Panc1 (cell line): ENCODE results near the gene MYBPH. TPM values are rescaled to one million over a fixed set of nuclear protein-coding genes. Genes with fewer than 3 reads are reported as not detected.

Experiments
- ATAC-seq: fragments of 200-7000 bp; cut with Tn5 transposase; 2 replicates; pipeline ENCODE4 v1.9.1; 2020; ENCODE audit warnings: mild to moderate bottlenecking, moderate library complexity
- BruUV-seq: library from RNA; stranded (reverse); fragments of 400-500 nt; replicated peaks from 2 replicates; lab custom pipeline; 2021; lab: Mats Ljungman, UMichigan
- CTCF ChIA-PET: fragments of 300-600 bp; sonication (Branson Sonifier 250); formaldehyde crosslinking; loops from one replicate; lab custom pipeline; 2022; ENCODE audit warnings: antibody characterized with exemption; lab: Charles Lee
- POLR2A ChIA-PET: fragments of 300-600 bp; sonication (Branson Sonifier 250); formaldehyde crosslinking; loops from one replicate; lab custom pipeline; 2022; ENCODE audit warnings: antibody characterized with exemption; lab: Charles Lee
- DNase-seq: peaks from one replicate; pipeline ENCODE4 v3.0.0-alpha.2; 2010; ENCODE audit warnings: low read depth, low spot score
- H3K27ac ChIP-seq: 2 replicates; pipeline ENCODE4 v1.5.1; 2011; ENCODE audit warnings: mild to moderate bottlenecking, low read length, inconsistent platforms
- H3K27me3 ChIP-seq: fragments of 200-500 bp; sonication (Bioruptor generic); 2 replicates; pipeline ENCODE4 v1.6.0; 2014; ENCODE audit warnings: low read length, inconsistent platforms; ENCODE audit not compliant: control insufficient read depth, insufficient read depth
- H3K36me3 ChIP-seq: fragments of 200-500 bp; sonication (Bioruptor generic); 2 replicates; pipeline ENCODE4 v1.5.1; 2014; ENCODE audit warnings: inconsistent platforms, mild to moderate bottlenecking, low read length, moderate library complexity; ENCODE audit not compliant: control insufficient read depth, insufficient read depth
- H3K4me1 ChIP-seq: 2 replicates; pipeline ENCODE4 v1.5.1; 2011; ENCODE audit warnings: inconsistent platforms, mild to moderate bottlenecking, low read length, moderate library complexity; ENCODE audit not compliant: control insufficient read depth, insufficient read depth
- H3K4me3 ChIP-seq, 2 experiments: 2 replicates each; pipeline ENCODE4 v1.5.1; 2011 to 2012; ENCODE audit warnings: low read depth in 2 of 2, low read length in 2 of 2, mild to moderate bottlenecking in 2 of 2, inconsistent platforms in 1 of 2, moderate library complexity in 1 of 2
- H3K9me3 ChIP-seq: fragments of 200-500 bp; sonication (Bioruptor generic); 2 replicates; pipeline ENCODE4 v1.5.1; 2014; ENCODE audit warnings: low read depth, mild to moderate bottlenecking, inconsistent platforms, low read length, moderate library complexity; ENCODE audit not compliant: control insufficient read depth, insufficient read depth
- CTCF ChIP-seq: fragments of 450-650 bp; IDR thresholded peaks from 2 replicates; pipeline ENCODE4 v1.5.1; 2017; ENCODE audit warnings: mild to moderate bottlenecking
- POLR2AphosphoS5 ChIP-seq: IDR thresholded peaks from 2 replicates; pipeline ENCODE4 v1.6.1; 2012; ENCODE audit warnings: mild to moderate bottlenecking, low read depth, low read length, moderate library complexity
- REST ChIP-seq, 2 experiments: IDR thresholded peaks; 2 replicates each; pipeline ENCODE4 v1.6.1; 2011 to 2012; ENCODE audit warnings: low read depth in 2 of 2, control low read depth in 1 of 2, low read length in 1 of 2, mild to moderate bottlenecking in 1 of 2, moderate library complexity in 1 of 2; ENCODE audit not compliant: insufficient read depth in 1 of 2
- SIN3A ChIP-seq: IDR thresholded peaks from 2 replicates; pipeline ENCODE4 v1.6.1; 2012; ENCODE audit warnings: low read depth, mild to moderate bottlenecking, low read length, moderate library complexity, borderline replicate concordance; ENCODE audit not compliant: insufficient read depth
- TCF7L2 ChIP-seq: IDR thresholded peaks from 2 replicates; pipeline ENCODE4 v1.6.1; 2011; ENCODE audit warnings: mild to moderate bottlenecking, low read depth, low read length, inconsistent platforms
- in situ Hi-C: cut with HindIII; loops from 2 replicates; pipeline ENCODE4 v1.10.0; 2016; ENCODE audit warnings: low sequenced_read_pairs, low pct_unique_long_range_greater_than_20kb
- intact Hi-C: fragments of 100-400 bp; cut with micrococcal nuclease; formaldehyde crosslinking; loops from one replicate; pipeline ENCODE4 v1.10.0; 2022; ENCODE audit not compliant: unreplicated experiment
- total RNA-seq: library from RNA; stranded (reverse); gene quantifications from one replicate; pipeline ENCODE4 v1.2.1, GENCODE V29; 2021; ENCODE audit not compliant: unreplicated experiment

The MYBPH gene
- total RNA-seq, 1 experiment from 2014 or later, result not detected

GRCh38 chr1:203177036-203177405, 1.4 kb upstream of the MYBPH start:
- Histone ChIP-seq H3K27ac (no peak overlapping the region), H3K9me3 (no peaks in the 10 kb centered on the region), H3K27me3 (no peaks in the 10 kb centered on the region), H3K4me1 (no peaks in the 10 kb centered on the region), H3K36me3 (no peaks in the 10 kb centered on the region), H3K4me3 (no peak overlapping the region)
- intact Hi-C loops (no loop called here), in situ Hi-C loops (no loop called here)
- ChIA-PET POLR2A (no interaction called here), CTCF (no interaction called here)
- TF ChIP-seq CTCF, result no peak
- TF ChIP-seq POLR2AphosphoS5, result no peak
- TF ChIP-seq REST (IDR thresholded peaks at IDR 0.05; ENCODE audit: insufficient read depth in 1 of 2, low read depth in 2 of 2, low read length in 1 of 2), result no peak
- no peak for TF ChIP-seq TCF7L2
- TF ChIP-seq SIN3A, result no peak
- ATAC-seq, result no peak
- no peak for DNase-seq
- no TSS peak for BruUV-seq

GRCh38 chr1:203176273-203177035, 828 bp upstream of the MYBPH start:
- Histone ChIP-seq H3K36me3 (no peaks in the 10 kb centered on the region), H3K4me1 (no peaks in the 10 kb centered on the region), H3K4me3 (no peak overlapping the region), H3K27me3 (no peaks in the 10 kb centered on the region), H3K9me3 (no peaks in the 10 kb centered on the region), H3K27ac (no peak overlapping the region)
- TF ChIP-seq SIN3A (no peak), POLR2AphosphoS5 (no peak), CTCF (no peak), TCF7L2 (no peak), REST (IDR thresholded peaks at IDR 0.05; ENCODE audit: insufficient read depth in 1 of 2, low read depth in 2 of 2, low read length in 1 of 2) (no peak)
- DNase-seq, result no peak
- in situ Hi-C loops, result no loop called here
- BruUV-seq, result no TSS peak
- POLR2A ChIA-PET, result no interaction called here
- no peak for ATAC-seq
- intact Hi-C loops, result no loop called here
- CTCF ChIA-PET, result no interaction called here
